Right cardiac atrium (tissue), 5 donors: ENCODE results near the gene UGT1A5. TPM values are rescaled to one million over a fixed set of nuclear protein-coding genes. Genes with fewer than 3 reads are reported as not detected.

Experiments used
- ATAC-seq, 2 donors: fragments of 200-7000 bp; cut with Tn5 transposase; one replicate each; pipeline versions ENCODE4 v1.8.0 to v1.9.1; 2020; ENCODE audit warnings: moderate library complexity in 2 of 2, mild to moderate bottlenecking in 1 of 2
- DNase-seq, 3 donors: peaks; one replicate each; pipeline ENCODE4 v3.0.0-alpha.2; 2020
- H3K27ac ChIP-seq: one replicate; pipeline ENCODE4 v1.5.1; 2013; ENCODE audit warnings: mild to moderate bottlenecking, low read length, control low read depth, moderate library complexity
- H3K27me3 ChIP-seq: one replicate; pipeline ENCODE4 v1.6.1; 2013; ENCODE audit not compliant: control insufficient read depth, insufficient read depth
- H3K4me1 ChIP-seq: one replicate; pipeline ENCODE4 v1.6.1; 2013; ENCODE audit warnings: low read length; ENCODE audit not compliant: control insufficient read depth, insufficient read depth
- H3K4me3 ChIP-seq: one replicate; pipeline ENCODE4 v1.5.1; 2013; ENCODE audit warnings: low read length, control low read depth
- H3K9me3 ChIP-seq: one replicate; pipeline ENCODE4 v1.6.1; 2013; ENCODE audit warnings: low read length; ENCODE audit not compliant: control insufficient read depth
- WGBS: extraction: QIAGEN DNeasy Blood & Tissue Kit; methylation state at CpG from one replicate; pipeline ENCODE4 v1.1.7; 2013; 5-methylcytosine and 5-hydroxymethylcytosine counted together
- intact Hi-C, 4 donors: fragments of 100-400 bp; cut with DNase I; formaldehyde crosslinking; loops; one replicate each; pipeline versions ENCODE4 v1.11.0 to v1.14.0; 2022 to 2023
- long read RNA-seq, 4 donors: library from polyadenylated mRNA; unstranded; transcript quantifications; one replicate each; pipeline ENCODE4 v2.0.0, GENCODE V29; 2020 to 2021
- polyA plus RNA-seq: library from polyadenylated mRNA; stranded (reverse); fragments of 200-250 nt; gene quantifications from one replicate; pipeline ENCODE4 v1.2.3, GENCODE V29; 2013
- total RNA-seq, 4 donors: library from RNA; stranded (reverse); fragmentation: NEBNext Ultra II Directional; extraction: Animal tissue kit (Norgen Biotek cat#: 25700); gene quantifications; one replicate each; pipeline ENCODE4 v1.2.1, GENCODE V29; 2021
- donor health status: healthy with polysubstance abuse.
- donor health status: DM: no; HTN: yes; CAD: no.
- donor health status: DM: no; HTN: no; CAD: no.
- donor health status: DM: no; HTN: yes; CAD: no; lungs with severe emphysema.
- donor health status: DM: yes; HTN: yes; CAD: no.

UGT1A5 gene
- not detected for total RNA-seq
- polyA plus RNA-seq: not detected
- long read RNA-seq, donor 1: 0 reads
- long read RNA-seq, donor 2: 0 reads
- long read RNA-seq, donor 3: 0 reads
- long read RNA-seq, donor 4: 0 reads

DNA sequence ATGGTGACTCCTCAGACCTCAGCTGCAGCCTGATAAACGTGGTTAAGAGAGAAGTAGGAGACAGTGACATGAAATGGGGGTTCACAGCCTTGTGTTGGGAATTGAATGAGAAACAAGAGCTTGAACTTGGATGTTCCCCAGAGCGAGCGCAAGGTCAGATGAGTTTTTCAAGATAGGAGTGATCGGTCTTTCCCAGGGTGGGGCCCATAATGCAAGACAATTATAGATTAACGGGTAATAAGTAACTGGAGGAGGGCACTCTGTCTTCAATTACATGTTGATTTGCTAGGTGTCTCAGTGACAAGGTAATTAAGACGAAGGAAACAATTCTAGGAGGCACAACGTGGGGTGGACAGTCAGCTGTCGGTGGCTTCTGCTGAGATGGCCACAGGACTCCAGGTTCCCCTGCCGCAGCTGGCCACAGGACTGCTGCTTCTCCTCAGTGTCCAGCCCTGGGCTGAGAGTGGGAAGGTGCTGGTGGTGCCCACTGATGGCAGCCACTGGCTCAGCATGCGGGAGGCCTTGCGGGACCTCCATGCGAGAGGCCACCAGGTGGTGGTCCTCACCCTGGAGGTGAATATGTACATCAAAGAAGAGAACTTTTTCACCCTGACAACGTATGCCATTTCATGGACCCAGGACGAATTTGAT lies at the start of gene UGT1A5:
UGT1A5 (plus strand) TSS at position 297 of the 651 bp plus-strand sequence; CDS start at position 382, 85 bp downstream.
- no peaks in the 10 kb centered on the region for H3K27me3 ChIP-seq
- ATAC-seq: no peak
- DNase-seq: no peak
- intact Hi-C loops: no loop called here
- 80% methylated on average over 14 of the region's 14 CpGs for WGBS
- no peak within 1 kb of the TSS for H3K4me3 ChIP-seq
- H3K4me1 ChIP-seq: no peaks in the 10 kb centered on the region
- no peak within 1 kb of the TSS for H3K27ac ChIP-seq
- H3K9me3 ChIP-seq: no peaks in the 10 kb centered on the region

DNA sequence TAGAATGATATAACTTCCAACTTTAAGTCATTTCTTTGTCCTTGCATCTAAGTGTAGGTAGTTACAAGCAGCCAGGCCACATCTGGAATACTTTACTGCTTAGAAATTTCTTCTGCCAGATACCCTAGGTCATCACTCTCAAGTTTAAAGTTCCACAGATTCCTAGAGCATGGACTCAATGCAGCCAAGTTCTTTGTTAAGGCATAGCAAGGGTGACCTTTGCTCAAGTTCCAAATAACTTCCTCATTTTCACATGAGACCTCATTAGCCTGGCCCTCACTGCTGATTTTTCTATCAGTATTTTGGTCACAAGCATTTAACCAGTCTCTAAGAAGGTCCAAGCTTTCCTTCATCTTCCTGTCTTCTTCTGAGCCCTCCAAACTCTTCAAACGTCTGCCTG lies 48.8 kb upstream of the UGT1A5 start:
- H3K9me3 ChIP-seq: no peaks in the 10 kb centered on the region
- intact Hi-C loops: no loop called here
- no peaks in the 10 kb centered on the region for H3K4me1 ChIP-seq
- DNase-seq (no peak), ATAC-seq (no peak)
- H3K4me3 ChIP-seq: no peak overlapping the region
- 36% methylated on average over 1 of the region's 1 CpG for WGBS
- no peak overlapping the region for H3K27ac ChIP-seq
- no peaks in the 10 kb centered on the region for H3K27me3 ChIP-seq

DNA sequence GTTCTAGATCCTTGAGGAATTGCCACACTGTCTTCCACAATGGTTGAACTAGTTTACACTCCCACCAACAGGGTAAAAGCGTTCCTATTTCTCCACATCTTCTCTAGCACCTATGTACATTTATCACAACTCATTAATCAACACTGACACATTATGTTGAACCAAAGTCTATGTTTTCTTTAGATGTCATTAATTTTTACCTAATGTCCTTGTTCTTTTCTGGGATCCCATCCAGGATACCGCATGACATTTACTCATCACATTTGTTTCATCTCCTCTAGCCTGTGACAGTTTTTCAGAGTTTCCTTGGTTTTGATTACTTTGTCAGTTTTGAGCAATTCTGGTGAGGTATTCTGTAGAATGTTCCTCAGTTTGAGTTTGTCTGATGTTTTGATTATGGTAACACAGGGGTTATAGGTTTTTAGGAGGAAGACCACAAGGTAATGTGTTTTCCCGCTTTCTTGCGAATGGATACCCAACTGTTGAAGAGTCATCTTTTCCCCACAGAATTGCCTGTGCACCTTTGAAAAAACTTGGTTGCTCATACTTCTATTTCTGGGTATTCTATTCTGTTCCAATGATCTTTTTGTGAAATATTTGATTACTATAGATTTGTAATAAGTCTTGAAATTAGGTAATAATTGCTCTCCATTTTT lies 44.0 kb upstream of the UGT1A5 start:
- Histone ChIP-seq H3K27ac (no peak overlapping the region), H3K9me3 (no peaks in the 10 kb centered on the region), H3K27me3 (no peaks in the 10 kb centered on the region), H3K4me1 (no peaks in the 10 kb centered on the region), H3K4me3 (no peak overlapping the region)
- ATAC-seq: no peak
- no peak for DNase-seq
- intact Hi-C loops: no loop called here
- WGBS: 87% methylated on average over 4 of the region's 4 CpGs

DNA sequence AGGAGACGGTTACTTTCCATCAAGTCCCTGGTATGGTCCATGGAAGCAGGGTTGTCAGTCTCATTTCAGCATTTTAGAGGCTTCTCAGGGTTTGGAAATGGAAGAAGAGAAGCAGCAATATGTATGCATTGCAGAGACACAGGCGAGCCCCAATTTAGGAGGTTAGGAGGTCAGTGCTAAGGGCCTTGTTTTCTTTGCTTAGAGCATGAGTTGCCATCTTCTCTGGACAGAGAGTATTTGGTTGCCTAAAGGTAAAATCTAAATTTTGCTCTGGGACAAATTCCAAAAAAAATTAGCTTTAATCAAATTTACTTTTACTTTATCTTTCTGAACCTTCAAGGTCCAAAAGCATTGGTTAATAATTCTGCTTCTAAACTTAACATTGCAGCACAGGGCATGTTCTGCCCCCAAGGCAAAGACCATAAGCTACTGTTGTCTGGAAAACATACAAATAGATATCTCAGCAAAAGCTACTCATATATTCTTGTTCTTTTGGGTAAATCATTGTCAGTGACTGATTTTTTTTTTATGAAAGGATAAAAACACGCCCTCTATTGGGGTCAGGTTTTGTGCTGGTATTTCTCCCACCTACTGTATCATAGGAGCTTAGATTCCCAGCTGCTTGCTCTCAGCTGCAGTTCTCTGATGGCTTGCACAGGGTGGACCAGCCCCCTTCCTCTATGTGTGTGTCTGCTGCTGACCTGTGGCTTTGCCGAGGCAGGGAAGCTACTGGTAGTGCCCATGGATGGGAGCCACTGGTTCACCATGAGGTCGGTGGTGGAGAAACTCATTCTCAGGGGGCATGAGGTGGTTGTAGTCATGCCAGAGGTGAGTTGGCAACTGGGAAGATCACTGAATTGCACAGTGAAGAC lies 41.2 kb upstream of the UGT1A5 start, which contains the start of gene UGT1A9:
UGT1A9 (plus strand) TSS at position 609 of the 872 bp plus-strand sequence; CDS start at position 646, 37 bp downstream.
- Histone ChIP-seq H3K4me3 (no peak within 1 kb of the TSS), H3K9me3 (no peaks in the 10 kb centered on the region), H3K27me3 (no peaks in the 10 kb centered on the region), H3K27ac (no peak within 1 kb of the TSS), H3K4me1 (no peaks in the 10 kb centered on the region)
- ATAC-seq (no peak), DNase-seq (no peak)
- intact Hi-C loops: no loop called here
- WGBS: 78% methylated on average over 5 of the region's 5 CpGs

DNA sequence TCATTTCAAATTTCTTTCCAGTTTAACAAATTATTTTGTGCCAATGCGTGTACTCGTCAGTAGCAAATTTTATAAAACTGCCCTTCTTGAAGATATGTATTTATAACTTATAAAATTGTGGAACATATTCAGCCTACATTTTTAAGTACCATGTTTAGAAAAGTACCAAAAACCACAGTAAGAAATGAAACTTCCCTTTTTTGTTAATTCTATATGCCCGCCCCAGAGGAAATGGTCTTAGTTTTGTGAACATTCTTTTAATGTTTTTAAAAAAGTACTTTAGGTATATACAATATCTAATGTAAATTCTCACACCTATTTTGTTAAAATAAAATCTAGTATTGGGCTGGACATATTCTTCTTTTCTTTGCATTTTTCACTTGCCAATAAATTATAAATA lies 39.8 kb upstream of the UGT1A5 start:
- intact Hi-C loops: no loop called here
- Histone ChIP-seq H3K27ac (no peak overlapping the region), H3K4me3 (no peak overlapping the region), H3K27me3 (no peaks in the 10 kb centered on the region), H3K9me3 (no peaks in the 10 kb centered on the region), H3K4me1 (no peaks in the 10 kb centered on the region)
- DNase-seq: no peak
- 70% methylated on average over 3 of the region's 3 CpGs for WGBS
- ATAC-seq: no peak

DNA sequence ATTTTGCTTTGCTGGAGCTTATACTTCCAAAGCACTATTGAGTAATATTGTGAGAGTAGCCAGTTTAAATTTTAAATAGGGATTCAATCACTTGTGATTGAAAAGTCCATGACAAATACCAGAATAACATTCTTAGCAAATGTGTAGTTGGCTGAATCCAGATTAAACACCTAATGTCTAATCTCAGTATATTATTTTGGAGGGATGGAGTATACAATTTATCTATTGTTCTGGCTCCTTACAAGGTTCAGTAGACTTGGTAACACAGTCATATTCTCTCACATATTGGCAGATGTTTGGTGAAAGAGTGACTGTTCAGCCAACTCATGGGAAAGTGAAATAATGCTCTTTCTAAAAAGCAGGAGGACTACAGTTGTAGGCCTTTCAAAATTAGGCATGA lies 38.8 kb upstream of the UGT1A5 start:
- no peak overlapping the region for H3K27ac ChIP-seq
- no peak overlapping the region for H3K4me3 ChIP-seq
- no peaks in the 10 kb centered on the region for H3K27me3 ChIP-seq
- ATAC-seq (no peak), DNase-seq (no peak)
- no peaks in the 10 kb centered on the region for H3K4me1 ChIP-seq
- H3K9me3 ChIP-seq: no peaks in the 10 kb centered on the region
- intact Hi-C loops: no loop called here

DNA sequence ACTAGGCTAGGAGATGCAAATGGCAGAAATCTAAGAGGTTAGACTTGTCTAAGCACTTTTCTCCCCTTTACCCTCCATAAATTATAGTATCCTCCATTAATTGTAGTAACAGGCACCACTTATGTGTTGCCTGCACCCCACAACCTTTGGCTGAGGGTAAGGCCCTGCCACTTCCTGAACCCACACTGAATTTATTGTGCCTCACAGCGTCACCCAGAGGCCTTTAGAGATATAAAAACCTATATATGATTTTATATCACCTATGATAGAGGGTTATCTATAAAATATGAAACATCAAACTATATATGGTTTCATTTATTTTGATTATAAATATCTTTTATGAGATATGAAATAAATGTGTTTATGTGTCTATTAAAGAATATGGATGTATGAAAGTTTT lies 38.4 kb upstream of the UGT1A5 start:
- DNase-seq (no peak), ATAC-seq (no peak)
- Histone ChIP-seq H3K4me1 (no peaks in the 10 kb centered on the region), H3K4me3 (no peak overlapping the region), H3K27ac (no peak overlapping the region), H3K9me3 (no peaks in the 10 kb centered on the region), H3K27me3 (no peaks in the 10 kb centered on the region)
- WGBS: 53% methylated on average over 1 of the region's 1 CpG
- intact Hi-C loops: no loop called here

DNA sequence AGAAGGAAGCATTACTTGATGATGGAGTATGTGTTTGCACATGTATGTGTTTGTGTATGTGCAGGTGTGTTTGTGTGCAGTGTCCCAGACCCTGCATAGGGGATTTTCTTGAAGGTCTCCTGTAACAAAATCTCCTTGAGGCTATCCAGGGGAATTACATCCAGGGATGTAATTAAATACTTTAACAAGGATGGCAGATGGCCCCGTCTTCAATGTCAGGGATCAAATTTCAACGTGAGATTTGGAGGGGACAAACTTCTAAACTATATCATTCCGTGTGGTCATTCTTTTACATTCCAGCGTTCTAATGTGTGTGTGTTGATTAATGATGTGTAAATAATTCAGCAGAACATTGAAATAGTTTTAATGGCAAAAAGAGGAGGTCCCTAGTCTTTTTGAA lies 37.7 kb upstream of the UGT1A5 start:
- ATAC-seq (no peak), DNase-seq (no peak)
- H3K4me1 ChIP-seq: no peaks in the 10 kb centered on the region
- H3K9me3 ChIP-seq: no peaks in the 10 kb centered on the region
- intact Hi-C loops: no loop called here
- H3K27me3 ChIP-seq: no peaks in the 10 kb centered on the region
- 34% methylated on average over 4 of the region's 4 CpGs for WGBS
- H3K4me3 ChIP-seq: no peak overlapping the region
- H3K27ac ChIP-seq: no peak overlapping the region

DNA sequence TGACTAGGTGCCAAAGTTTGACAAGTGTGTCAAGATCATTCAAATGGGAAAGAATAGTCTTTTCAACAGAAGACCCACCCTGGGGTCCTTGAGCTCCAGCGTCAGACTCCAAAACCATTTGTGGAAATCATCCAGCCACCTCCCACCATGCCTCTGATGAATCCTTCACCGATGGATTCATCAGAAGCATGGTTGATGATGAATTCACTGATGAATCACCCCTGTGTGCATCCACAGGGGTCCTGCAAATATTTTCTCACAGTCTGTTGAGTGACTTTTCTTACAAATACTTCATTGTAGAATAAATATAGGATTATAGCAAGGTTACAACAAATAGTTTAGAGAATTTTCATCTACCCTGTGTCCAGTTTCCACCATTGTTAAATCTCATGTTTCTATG lies 36.7 kb upstream of the UGT1A5 start:
- Histone ChIP-seq H3K4me3 (no peak overlapping the region), H3K4me1 (no peaks in the 10 kb centered on the region), H3K27me3 (no peaks in the 10 kb centered on the region), H3K9me3 (no peaks in the 10 kb centered on the region), H3K27ac (no peak overlapping the region)
- ATAC-seq (no peak), DNase-seq (no peak)
- WGBS: 85% methylated on average over 2 of the region's 2 CpGs
- intact Hi-C loops: no loop called here

DNA sequence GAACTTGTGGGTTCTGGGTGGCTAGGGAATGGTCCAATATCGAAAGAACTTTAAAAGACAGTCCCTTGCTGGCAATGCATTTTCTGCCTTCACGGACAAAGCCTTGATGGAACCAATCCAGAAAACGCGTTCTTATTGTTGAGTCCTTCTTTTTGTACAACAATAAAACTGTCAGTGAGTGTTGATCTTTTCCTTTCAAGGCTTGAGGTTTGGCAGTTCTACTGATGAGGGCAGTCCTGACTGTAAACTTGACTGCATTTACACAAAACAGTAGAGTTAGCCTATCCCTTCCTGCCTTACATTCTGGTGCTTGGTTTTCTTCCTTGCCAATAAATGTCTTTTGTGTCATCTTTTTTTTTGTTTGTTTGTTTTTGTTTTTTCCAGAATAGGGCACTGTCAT lies 33.5 kb upstream of the UGT1A5 start:
- Histone ChIP-seq H3K27me3 (no peaks in the 10 kb centered on the region), H3K4me3 (no peak overlapping the region), H3K27ac (no peak overlapping the region), H3K4me1 (no peaks in the 10 kb centered on the region), H3K9me3 (no peaks in the 10 kb centered on the region)
- intact Hi-C loops: no loop called here
- DNase-seq: no peak
- no peak for ATAC-seq
- 71% methylated on average over 4 of the region's 4 CpGs for WGBS
